Colon (tissue), 2 donors: Measurements from ENCODE around the gene SKA3.

Source experiments
- FAIRE-seq: peaks from 2 replicates; lab custom pipeline; 2012; peaks lifted over from hg19 to GRCh38; lab: Jason Lieb, UNC
- donor health status: control.
- donor health status: control.

SKA3 gene

GRCh38 chr13:21111546-21111945 is 64.8 kb downstream of the SKA3 start:
- no peak for FAIRE-seq

GRCh38 chr13:21109168-21109567 is 67.2 kb downstream of the SKA3 start:
- FAIRE-seq, result no peak

- no peak for FAIRE-seq
These were observed 70.3 kb downstream of the SKA3 start for GRCh38 chr13:21106089-21106488.

GRCh38 chr13:21104199-21105019 is 71.9 kb downstream of the SKA3 start:
- FAIRE-seq, result no peak
